Stimulated activated CD8-positive, alpha-beta memory T cell treated with anti-CD3 and anti-CD28 coated beads, Interleukin-4, amount 100 ng/mL, for 1 hour (primary cell): ENCODE measurements around the gene RASSF1.

Source experiments
- DNase-seq, 2 donors: peaks; one replicate each; pipeline ENCODE4 v3.0.0-alpha.2; 2020; ENCODE audit warnings: low read depth in 2 of 2, low spot score in 1 of 2

Gene RASSF1

DNA sequence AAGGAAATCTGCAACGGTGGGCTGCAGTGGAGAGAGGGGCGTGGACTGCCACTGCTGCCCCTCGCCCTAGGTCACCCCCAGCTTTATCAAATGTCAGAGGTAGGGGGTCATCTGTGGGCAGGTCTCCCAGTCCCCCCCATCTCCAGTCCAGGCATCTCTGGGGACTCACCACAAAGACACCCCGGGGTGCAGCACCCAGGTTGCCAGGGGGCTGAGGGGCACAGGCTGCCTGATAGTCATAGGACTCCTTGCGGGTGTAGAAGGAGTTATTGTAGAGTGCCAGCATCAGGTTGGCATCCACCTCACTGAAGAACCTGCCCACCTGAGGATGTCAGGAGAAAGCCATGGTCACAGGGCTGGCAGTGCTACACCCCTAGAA lies 25.2 kb upstream of the RASSF1 start:
- no peak for DNase-seq

DNA sequence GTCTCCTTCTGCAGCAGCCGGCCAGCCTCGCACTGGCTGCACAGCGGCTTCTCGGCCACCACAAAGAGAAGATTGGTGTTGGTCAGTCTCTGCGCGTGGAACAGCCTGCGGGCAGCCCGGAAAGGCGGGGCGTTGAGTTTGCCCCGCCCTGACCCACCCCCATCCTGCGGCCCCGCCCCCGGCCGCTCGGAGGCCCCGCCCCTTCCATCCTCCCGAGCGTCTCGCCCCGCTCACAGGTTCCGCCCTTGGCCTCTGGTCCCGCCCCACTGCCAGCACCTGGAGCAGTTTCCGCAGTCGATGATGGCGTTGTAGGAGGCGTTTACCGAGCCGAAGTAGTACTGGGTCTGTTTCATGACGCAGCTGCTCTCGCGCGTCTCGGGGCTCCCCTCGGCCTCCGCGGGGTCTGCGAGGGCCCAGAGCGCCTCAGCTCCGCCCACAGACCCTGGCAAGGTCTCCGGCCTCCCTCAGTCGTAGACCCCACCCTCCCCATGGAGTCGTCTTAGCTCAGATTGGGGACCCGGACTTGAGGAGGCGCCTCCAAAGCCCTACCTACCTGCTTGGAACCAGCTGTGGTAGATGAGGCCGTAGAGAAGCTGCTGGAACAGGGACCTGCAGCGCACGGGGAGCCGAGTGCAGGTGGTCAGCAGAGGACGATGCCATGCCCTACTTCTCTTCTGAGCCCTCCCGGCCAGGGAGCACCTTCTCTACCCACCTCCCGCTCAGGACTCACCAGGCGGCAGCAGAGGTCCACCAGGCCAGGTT lies 24.6 kb upstream of the RASSF1 start:
- peak; percentile 80 to 88 for DNase-seq

DNA sequence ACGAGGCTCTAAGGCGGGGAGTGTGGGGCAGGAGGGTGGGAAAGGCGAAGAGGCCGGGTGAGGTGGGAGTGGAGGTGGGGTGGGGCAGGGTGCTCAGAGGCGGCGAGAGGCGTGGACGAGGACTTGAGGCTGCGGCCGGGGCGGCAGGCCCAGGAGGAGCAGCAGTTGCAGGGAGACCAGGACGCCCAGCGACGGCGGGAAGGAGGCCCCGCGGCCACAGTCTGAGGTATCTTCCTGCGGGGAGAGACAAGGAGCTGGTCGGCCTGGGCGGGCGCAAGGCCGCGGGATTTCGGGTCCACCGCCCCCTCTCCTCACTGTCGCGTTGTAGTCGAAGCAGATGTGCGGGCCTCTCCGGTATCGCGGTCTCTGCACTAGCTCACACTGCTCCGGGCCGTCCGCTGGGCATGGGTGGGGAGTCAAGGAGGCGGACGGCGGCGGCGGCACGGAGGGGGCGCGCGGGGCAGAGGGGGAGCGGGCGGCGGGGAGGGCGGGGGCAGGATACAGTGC lies 24.0 kb upstream of the RASSF1 start:
- no peak for DNase-seq

DNA sequence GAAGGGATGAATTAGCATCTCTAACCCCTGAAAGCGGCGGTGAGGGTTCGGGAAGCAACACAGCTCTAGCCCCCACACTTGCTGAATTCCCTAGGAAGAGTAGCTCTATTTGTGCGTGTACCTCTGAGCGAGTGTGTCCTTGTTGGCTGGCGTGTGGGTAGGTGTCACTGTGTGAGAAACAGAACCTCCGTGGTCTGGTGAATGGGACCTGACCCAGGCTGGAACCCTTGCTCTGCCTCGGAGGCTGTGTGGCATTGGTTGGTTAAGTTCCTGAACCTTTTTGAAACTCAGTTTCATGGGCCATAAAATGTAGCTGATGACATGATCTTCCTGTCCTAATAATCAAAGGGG lies 19.1 kb upstream of the RASSF1 start:
- DNase-seq: no peak

DNA sequence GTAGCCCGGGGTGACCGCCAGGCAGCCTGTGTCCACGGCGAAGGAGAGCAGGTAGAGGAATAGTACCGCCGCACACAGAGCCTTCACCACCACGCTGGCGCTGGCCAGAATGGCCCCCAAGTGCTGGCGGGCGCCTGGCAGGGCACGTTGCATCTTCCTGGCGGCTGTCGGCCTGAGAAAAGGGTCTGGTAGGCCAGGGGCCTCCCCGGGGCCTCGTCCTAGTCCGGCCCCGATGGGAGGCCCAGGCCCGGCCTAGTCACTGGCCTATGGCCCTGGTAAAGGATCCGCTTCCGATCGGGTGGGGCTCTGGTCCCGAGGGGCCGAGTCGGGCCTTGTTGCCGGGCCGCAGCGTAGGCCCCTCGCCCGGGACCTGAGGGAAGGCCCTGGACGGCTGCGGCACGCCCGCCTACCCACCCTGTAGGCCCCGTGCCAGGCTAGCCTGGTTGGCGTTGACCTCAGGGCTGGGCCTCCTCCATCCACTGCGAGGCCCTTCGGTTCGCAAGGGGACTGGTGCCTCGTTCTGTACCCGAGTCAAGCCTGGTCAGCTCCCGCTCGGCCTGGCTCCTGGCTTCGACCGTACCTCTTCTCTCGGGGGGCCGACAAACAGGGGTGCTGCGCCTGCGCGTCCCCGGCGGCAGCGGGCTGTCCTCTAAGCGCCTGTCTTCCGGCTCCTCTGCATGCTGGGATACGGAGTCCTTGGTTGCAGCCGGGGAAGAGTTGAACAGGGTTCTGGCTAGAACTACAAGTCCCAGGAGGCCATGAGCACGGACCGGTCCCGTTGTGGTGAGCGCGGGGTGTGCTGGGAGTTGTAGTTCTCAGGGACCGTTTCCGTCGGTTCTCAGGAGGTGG lies 18.5 kb upstream of the RASSF1 start, which contains the start of gene TMEM115:
Gene TMEM115 (minus strand): TSS at position 611 of the 849 bp plus-strand sequence. CDS start 458 bp downstream, at position 153.
- DNase-seq: peak; percentile 80 to 90

DNA sequence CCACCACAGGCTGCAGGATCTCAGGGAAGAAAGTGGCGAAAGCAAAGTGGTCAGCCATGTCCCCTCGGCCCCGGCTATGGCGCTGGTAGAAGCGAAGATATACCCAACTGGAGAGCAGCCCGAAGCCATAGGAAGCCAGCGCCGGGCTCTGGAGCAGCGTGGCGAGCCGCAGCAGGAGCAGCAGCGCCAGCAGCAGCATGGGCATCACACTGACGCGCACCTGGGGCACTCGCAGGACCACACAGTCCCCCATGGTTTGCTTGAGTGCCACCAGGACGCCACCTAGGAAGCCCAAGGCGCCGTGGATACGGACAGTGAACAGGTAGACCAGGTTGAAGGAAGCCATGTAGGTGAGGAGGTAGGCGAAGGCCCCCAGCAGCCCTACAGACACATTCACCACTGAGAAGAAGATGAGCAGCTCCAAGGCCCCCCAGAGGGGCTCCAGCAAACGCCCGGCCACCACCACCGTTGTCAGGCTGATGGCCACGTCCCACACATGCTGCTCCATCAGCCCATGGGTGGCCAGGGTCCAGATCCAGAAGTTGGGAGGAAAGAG lies 17.8 kb upstream of the RASSF1 start:
- DNase-seq: no peak

DNA sequence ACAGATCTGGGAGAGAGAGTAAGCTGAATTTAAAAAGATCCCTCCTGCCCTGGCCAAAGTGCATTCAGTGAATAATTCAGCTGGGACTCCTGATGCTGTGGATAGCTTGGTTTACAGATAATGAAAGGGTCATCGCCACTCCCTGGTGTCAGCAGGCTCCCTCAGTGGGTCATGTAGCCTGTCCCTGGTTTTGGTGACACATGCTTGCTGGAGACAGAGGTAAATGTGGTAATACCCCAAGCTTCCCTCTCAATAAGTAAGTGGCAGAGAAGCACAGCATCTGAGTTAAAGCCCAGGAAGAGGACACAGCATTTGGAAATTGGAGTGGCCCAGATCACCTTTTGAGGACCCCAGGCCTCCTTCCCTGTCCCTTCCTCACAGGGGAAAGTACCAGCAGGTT lies 16.8 kb upstream of the RASSF1 start:
- no peak for DNase-seq

DNA sequence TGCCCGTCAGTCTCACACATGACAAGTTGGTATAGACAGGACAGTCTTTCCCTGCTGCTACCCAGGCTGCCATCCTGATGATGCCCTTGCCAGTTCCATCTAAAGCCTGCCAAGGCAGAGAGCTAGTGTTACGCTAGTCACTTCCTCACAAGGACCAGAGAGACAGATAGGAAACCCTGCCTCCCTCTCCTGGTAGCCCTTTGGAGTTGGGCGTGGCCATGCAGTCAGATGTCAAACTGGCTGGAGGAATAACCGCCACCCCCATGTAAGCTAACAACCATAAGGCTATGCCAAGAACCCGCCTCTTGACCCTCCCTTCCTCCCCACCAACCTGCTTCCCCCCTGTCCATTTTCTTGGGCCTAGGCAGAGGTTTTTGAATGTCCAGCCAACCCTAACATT lies 15.9 kb upstream of the RASSF1 start:
- DNase-seq: no peak

DNA sequence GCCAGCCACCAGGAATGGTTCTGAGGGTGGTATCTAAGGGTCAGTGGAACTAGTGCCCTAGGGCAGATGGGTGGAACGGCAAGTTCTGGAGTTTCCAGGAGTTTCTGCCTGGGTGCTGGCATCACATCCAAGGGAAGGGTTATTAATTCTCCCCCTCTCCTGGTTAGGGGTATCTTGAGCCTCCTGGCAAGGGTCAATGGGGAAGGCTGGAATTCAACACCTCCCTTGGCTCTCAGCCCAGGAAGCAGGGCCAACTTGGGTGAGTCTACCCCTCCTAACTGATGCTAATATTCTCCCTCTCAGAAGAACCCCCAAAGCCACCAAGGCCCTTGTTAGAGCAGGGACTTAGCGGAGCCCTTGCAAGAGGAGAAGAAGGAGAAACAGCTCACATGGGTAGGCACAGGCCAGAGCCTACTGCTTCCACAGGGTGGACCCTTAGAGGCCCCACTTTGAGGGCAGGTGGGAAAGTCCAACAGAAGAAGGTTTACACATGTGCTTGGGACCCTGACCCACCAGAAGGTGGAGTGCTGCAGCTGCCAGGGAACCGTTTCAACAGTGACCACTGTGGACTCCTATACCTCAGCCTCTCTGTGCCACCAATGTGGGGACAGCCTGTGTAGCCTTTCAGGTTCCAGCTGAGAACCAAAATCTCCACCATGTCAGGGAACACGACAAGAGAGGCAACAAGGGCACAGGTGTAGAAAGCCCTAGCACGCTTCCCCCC lies 15.4 kb upstream of the RASSF1 start:
- DNase-seq: no peak

DNA sequence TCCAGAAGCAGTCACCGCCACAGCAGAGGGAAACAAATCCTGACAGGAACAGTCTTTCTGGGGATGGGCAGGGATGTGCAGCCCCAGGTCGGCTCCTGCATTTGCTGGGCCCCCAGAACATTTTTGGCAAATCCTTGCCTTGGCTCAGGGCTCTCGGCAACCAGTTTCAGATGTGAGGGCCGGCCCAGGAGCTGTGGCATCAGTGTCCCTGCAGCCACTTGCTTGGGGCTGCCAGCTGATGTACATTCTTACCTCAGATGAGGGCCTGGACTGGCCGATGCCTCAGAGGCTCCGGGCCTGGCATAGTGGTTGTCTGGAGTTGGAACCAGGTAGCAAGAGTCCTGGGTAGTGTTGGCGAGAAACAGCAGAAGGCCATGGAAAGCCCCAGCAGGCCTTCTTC lies 14.2 kb upstream of the RASSF1 start:
- no peak for DNase-seq

DNA sequence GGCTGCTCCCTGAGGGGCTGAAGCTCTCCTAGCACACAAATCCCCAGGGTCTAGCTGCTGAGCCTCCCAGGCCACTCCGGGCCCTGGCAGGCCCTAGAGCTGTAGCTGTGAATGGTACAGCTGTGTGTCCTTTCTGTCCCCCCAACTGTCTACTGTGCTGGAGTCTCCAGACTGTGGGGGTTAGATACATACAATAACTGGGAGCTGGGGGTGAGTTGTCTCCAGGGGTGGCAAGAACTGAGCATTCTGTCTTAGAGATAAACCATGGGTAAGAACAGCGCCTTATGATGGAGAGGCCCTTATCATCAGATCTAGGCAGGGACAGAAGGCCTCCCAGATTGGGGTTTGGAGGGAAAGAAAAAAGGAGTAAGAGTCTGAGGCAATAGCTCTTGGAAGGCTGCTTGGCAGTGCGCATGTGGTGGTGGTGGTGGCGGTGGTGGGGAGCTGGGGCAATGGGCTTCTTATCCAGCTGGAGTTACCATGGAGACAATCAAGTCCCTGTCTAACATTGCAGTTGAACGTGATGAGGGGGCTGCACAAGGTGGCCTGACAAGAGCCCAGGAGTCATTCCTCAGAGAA lies 13.6 kb upstream of the RASSF1 start:
- no peak for DNase-seq

DNA sequence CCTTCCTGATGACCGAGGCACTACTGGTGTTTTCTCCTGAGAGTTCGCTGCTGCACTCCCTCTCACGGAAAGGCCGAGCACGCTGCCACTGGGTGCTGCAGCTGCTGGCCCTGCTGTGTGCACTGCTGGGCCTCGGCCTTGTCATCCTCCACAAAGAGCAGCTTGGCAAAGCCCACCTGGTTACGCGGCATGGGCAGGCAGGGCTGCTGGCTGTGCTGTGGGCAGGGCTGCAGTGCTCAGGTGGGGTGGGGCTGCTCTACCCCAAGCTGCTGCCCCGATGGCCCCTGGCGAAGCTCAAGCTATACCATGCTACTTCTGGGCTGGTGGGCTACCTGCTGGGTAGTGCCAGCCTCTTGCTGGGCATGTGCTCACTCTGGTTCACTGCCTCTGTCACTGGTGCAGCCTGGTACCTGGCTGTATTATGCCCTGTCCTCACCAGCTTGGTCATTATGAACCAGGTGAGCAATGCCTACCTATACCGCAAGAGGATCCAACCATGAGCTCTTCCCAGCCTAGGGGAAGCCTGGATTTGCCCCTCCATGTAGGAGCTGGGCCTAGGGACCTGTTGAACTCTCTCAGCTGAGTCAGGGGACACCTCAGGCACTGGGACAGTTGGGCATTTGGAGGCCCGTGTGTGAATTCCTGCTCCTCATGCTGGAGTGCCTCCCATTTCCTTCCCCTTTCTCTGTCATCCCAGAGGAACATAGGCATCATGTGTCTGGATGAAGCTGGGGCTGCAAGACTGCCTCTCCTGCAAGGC lies 12.8 kb upstream of the RASSF1 start:
- DNase-seq: no peak

DNA sequence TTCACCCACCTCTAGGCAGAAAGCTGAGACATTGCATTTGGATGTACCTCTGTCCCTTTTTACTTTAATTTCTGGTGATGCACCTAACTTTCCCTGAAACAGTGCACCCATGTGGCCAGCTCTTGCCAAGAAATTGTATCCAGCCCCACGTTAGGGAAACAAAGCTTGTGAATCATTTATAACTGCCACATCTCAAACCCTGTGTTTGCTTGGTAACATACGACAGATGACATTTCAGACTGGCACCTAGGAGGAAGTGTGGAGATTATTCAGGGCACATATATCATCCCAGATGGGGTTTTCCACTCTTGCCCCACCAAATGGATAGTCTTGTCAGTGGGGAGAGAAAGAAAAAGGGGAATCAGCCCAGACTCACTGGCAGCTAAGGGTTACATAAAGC lies 12.1 kb upstream of the RASSF1 start:
- DNase-seq: no peak

DNA sequence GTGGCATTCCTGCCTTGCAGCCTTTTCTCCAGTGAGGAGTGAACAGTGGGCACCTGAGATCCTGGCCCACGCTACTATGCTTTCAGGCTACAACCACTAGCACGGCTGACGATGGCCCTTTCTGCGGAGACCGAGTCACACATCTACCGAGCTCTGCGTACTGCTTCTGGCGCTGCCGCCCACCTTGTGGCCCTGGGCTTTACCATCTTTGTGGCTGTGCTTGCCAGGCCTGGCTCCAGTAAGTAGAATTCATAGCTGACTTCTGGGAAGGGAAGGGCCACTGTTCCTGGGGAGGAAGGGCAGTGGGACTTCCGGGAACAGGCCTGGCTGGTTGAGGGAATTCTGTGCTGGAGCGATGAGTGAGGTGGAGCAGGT lies 10.7 kb upstream of the RASSF1 start:
- DNase-seq: no peak

DNA sequence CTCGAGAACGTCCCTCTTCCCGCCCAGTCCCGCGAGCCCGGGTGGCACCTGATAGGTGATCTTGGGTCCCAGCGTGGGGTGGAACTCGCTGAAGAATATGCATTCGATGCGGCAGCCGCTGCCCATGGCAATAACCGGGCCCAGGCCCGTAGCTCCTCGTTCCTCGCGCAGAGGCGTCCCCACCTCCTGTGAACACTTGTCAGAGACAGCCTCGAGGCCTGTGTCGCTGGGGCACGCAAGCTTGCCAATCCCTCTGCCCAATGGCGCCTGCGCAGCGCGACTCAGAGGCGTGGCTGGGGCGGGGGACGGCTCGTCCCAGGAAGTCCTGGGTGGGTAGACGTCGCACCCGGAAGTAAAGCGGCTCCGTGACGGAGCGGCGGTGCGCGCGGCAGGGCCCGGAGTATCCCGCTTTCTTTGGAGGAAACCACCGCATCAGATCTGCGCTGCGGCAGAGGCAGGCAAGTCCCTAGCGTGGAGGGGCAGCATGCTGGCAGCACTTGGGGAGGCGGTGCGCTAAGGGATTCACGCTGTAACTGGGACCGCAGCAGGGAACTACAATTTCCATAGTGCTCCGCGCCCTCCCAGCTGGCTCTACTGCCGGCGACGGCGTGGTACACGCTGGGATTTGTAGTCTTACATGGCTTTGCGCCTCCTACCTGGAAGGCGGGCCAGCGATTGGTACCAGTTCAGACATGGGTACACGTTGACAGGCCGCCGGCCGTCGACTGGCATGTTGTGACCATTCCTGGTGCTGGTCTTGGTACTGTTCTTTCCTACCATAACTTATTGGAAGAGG lies 10.1 kb upstream of the RASSF1 start, which contains the start of the genes CYB561D2 and NPRL2:
Gene CYB561D2 (plus strand): TSS at position 336 of the 796 bp plus-strand sequence. CDS start 572 bp downstream, outside the sequence.
Gene NPRL2 (minus strand): TSS at position 249 of the 796 bp plus-strand sequence. CDS start 123 bp downstream, at position 126.
- DNase-seq: peak; percentile 97 to 99

DNA sequence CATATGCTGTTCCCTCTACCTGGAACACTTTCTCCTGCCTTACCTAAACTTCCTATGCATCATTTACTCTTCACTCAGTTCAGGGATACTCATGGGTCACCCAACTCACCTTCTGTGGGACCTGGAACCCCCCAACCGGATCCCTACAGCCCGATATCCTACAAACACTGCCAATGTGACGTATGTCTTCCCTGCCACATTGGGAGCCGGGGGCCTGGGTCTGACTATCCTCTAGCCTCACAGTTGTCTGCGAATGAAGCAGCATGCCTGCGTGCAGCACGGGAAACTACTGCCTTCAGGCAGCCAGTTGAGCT lies 9.5 kb upstream of the RASSF1 start:
- DNase-seq: no peak

DNA sequence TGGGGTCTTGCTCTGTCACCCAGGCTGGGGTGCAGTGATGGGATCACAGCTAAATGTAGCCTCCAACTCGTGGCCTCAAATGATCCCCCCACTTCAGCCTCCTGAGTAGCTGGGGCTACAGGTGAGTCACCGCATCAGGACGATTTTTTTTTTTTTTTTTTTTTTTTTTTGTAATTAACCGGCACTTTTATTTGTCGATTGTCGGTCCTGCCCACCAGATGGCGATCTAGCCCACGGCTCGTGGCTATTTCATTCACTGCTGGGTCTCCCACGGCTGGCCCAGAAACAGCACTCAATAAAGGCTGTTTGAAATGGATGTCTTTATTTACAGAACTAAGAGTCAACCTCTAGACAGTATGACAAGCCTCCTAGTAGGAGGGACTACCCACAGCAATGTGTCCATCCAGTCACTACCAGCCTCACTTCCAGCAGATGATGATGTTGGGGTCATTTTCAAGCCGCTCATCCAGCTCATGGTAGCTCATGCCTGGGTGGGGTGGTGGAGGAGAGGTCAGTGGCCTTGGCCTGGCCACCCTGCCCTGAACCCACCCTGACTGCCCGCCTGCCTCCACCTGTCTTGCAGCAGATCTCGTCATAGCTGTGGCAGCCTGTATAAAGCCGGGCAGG lies 6.7 kb upstream of the RASSF1 start:
- peak in 1 of 2 donors; percentile 61 for DNase-seq

DNA sequence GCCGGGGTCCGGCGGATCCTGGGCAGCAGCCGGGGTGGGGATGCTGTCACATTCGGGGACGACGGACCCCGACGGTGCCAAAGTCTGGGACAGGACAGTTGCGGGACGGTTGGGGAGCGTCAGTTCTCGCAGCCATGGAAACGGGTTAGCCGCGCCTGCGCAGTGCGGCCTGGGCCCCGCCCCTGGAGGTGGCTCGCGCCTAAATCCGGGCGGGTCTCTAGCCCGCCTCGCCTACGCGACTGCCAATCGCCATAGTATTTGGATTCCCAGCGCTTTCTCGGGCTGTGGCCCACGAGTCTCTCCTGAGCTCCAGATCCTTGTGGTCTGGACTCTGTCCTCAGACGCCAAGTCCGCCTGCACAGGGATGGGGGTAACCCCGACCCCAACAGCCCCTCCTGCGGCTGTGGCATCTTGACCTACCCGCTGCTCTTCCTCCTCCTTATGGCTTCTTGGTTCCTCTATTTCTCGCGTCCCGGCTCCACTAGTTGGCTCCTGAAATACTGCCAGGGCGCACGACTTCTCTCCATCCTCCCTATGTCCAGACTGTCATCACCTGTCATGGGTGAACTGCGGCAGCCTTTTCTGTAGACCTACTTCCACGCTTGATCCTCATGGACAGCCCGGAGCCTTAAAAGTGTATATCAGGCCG lies 5.1 kb upstream of the RASSF1 start, which contains the start of gene ZMYND10:
Gene ZMYND10 (minus strand): TSS at position 147 of the 649 bp plus-strand sequence. CDS start 153 bp downstream, outside the sequence.
- peak in 1 of 2 donors; percentile 60 for DNase-seq
